Hepatocyte (in vitro differentiated cells): Measurements from ENCODE around the gene PIK3R5. TPM values are rescaled to one million over a fixed set of nuclear protein-coding genes. Genes with fewer than 3 reads are reported as not detected.

Source experiments
- DNase-seq: peaks from one replicate; pipeline ENCODE4 v3.0.0-alpha.2; 2016; ENCODE audit warnings: low spot score
- H2AFZ ChIP-seq: fragments of 200-600 bp; sonication (generic); 2 replicates; pipeline ENCODE4 v1.6.0; 2016; ENCODE audit warnings: antibody characterized with exemption, mild to moderate bottlenecking
- H3K27ac ChIP-seq: fragments of 200-600 bp; sonication (generic); 2 replicates; pipeline ENCODE4 v1.5.1; 2016; ENCODE audit warnings: mild to moderate bottlenecking
- H3K27me3 ChIP-seq: fragments of 200-600 bp; sonication (generic); 2 replicates; pipeline ENCODE4 v1.6.1; 2016
- H3K36me3 ChIP-seq: fragments of 200-600 bp; sonication (generic); replicated peaks from 2 replicates; pipeline ENCODE4 v1.5.1; 2016; ENCODE audit warnings: low read depth; ENCODE audit not compliant: insufficient read depth
- H3K4me1 ChIP-seq: fragments of 200-600 bp; sonication (generic); 2 replicates; pipeline ENCODE4 v1.5.1; 2016; ENCODE audit warnings: mild to moderate bottlenecking, moderate library complexity; ENCODE audit not compliant: insufficient read depth
- H3K4me2 ChIP-seq: fragments of 200-600 bp; sonication (generic); 2 replicates; pipeline ENCODE4 v1.6.0; 2016
- H3K4me3 ChIP-seq: fragments of 200-600 bp; sonication (generic); 2 replicates; pipeline ENCODE4 v1.5.1; 2016; ENCODE audit warnings: mild to moderate bottlenecking
- H3K79me2 ChIP-seq: fragments of 200-600 bp; sonication (generic); 2 replicates; pipeline ENCODE4 v1.6.0; 2017; ENCODE audit warnings: mild to moderate bottlenecking
- H3K9me2 ChIP-seq: fragments of 200-600 bp; sonication (generic); replicated peaks from 2 replicates; pipeline ENCODE4 v1.6.0; 2017; ENCODE audit warnings: mild to moderate bottlenecking; ENCODE audit not compliant: insufficient read depth
- H3K9me3 ChIP-seq: fragments of 200-600 bp; sonication (generic); 2 replicates; pipeline ENCODE4 v1.5.1; 2016; ENCODE audit warnings: low read depth, mild to moderate bottlenecking
- H4K20me1 ChIP-seq: fragments of 200-600 bp; sonication (generic); 2 replicates; pipeline ENCODE4 v1.6.0; 2016; ENCODE audit warnings: mild to moderate bottlenecking; ENCODE audit not compliant: insufficient read depth, poor library complexity, severe bottlenecking
- CTCF ChIP-seq: fragments of 200-600 bp; sonication (generic); IDR thresholded peaks from 2 replicates; pipeline ENCODE4 v1.5.1; 2016; ENCODE audit warnings: antibody characterized with exemption, mild to moderate bottlenecking; ENCODE audit not compliant: poor library complexity
- EZH2 ChIP-seq: fragments of 200-600 bp; sonication (generic); IDR thresholded peaks from 2 replicates; pipeline ENCODE4 v1.6.1; 2016; ENCODE audit warnings: antibody characterized with exemption, mild to moderate bottlenecking, borderline replicate concordance
- EZH2phosphoT487 ChIP-seq: fragments of 200-600 bp; sonication (generic); IDR thresholded peaks from one replicate; pipeline ENCODE4 v1.6.1; 2018; ENCODE audit warnings: antibody characterized with exemption, mild to moderate bottlenecking, low read depth, moderate library complexity; ENCODE audit not compliant: unreplicated experiment, severe bottlenecking
- WGBS: methylation state at CpG from one replicate; pipeline ENCODE4 v1.1.6; 2016; ENCODE audit warnings: low lambda C conversion rate; ENCODE audit errors: missing lambda C conversion rate; 5-methylcytosine and 5-hydroxymethylcytosine counted together
- polyA plus RNA-seq: library from polyadenylated mRNA; unstranded; fragments of >200 nt; fragmentation: Nextera tagmentation; extraction: Ambion mirVana; gene quantifications from 2 replicates; pipeline ENCODE4 v1.2.1, GENCODE V29; 2016
- total RNA-seq: library from RNA; depleted of rRNA; stranded (reverse); fragments of >200 nt; gene quantifications from 2 replicates; pipeline ENCODE4 v1.2.3, GENCODE V29; 2014

The PIK3R5 gene
- total and polyA plus RNA-seq, 2 experiments from 2014 or later: 2.6 TPM; not detected in 1

GRCh38 chr17:8865385-8865784 lies 100.1 kb downstream of the PIK3R5 start:
- Histone ChIP-seq H3K9me3 (no peaks in the 10 kb centered on the region), H3K4me3 (no peak overlapping the region), H3K4me2 (no peak overlapping the region), H3K9me2 (no peaks in the 10 kb centered on the region), H3K4me1 (no peaks in the 10 kb centered on the region), H4K20me1 (no peaks in the 10 kb centered on the region), H3K36me3 (no peaks in the 10 kb centered on the region), H3K79me2 (no peaks in the 10 kb centered on the region), H3K27me3 (no peaks in the 10 kb centered on the region), H2AFZ (no peak overlapping the region), H3K27ac (no peak overlapping the region)
- WGBS: 62% methylated on average over 6 of the region's 6 CpGs
- DNase-seq: no peak
- TF ChIP-seq EZH2 (no peak), CTCF (no peak), EZH2phosphoT487 (no peak)

GRCh38 chr17:8862213-8863056 lies 103.1 kb downstream of the PIK3R5 start:
- no peak for DNase-seq
- H3K4me1 ChIP-seq: no peaks in the 10 kb centered on the region
- H3K9me3 ChIP-seq: no peaks in the 10 kb centered on the region
- H3K79me2 ChIP-seq: no peaks in the 10 kb centered on the region
- no peaks in the 10 kb centered on the region for H3K9me2 ChIP-seq
- no peaks in the 10 kb centered on the region for H4K20me1 ChIP-seq
- no peak overlapping the region for H3K4me2 ChIP-seq
- H2AFZ ChIP-seq: no peak overlapping the region
- no peak overlapping the region for H3K27ac ChIP-seq
- H3K4me3 ChIP-seq: no peak overlapping the region
- H3K36me3 ChIP-seq: no peaks in the 10 kb centered on the region
- no peak for TF ChIP-seq CTCF
- TF ChIP-seq EZH2phosphoT487: no peak
- TF ChIP-seq EZH2: no peak
- 88% methylated on average over 9 of the region's 9 CpGs for WGBS
- H3K27me3 ChIP-seq: no peaks in the 10 kb centered on the region

- no peaks in the 10 kb centered on the region for H3K36me3 ChIP-seq
- H2AFZ ChIP-seq: no peak overlapping the region
- H3K4me1 ChIP-seq: no peaks in the 10 kb centered on the region
- H3K27me3 ChIP-seq: no peaks in the 10 kb centered on the region
- no peaks in the 10 kb centered on the region for H3K9me2 ChIP-seq
- H4K20me1 ChIP-seq: no peaks in the 10 kb centered on the region
- H3K9me3 ChIP-seq: no peaks in the 10 kb centered on the region
- 82% methylated on average over 7 of the region's 7 CpGs for WGBS
- no peaks in the 10 kb centered on the region for H3K79me2 ChIP-seq
- TF ChIP-seq EZH2 (no peak), EZH2phosphoT487 (no peak), CTCF (no peak)
- H3K27ac ChIP-seq: no peak overlapping the region
- no peak for DNase-seq
- no peak overlapping the region for H3K4me2 ChIP-seq
- H3K4me3 ChIP-seq: no peak overlapping the region
Measured at GRCh38 chr17:8861495-8862181, 103.9 kb downstream of the PIK3R5 start.
